Renal cortical epithelial cell (primary cell): ENCODE data around the gene TMEM144. TPM values are rescaled to one million over a fixed set of nuclear protein-coding genes. Genes with fewer than 3 reads are reported as not detected.
"Not testable (repeated sequence)": the region's sequence is repeated elsewhere in the genome, so short reads cannot be mapped to it uniquely, and the experiment has no call there.

Experiments used
- DNase-seq: peaks from one replicate; pipeline ENCODE4 v3.0.0-alpha.2; 2011; ENCODE audit warnings: low read depth
- total RNA-seq: library from RNA; depleted of rRNA; stranded (reverse); fragments of >200 nt; gene quantifications from 2 replicates; pipeline ENCODE4 v1.2.3, GENCODE V29; 2014

The TMEM144 gene
- total RNA-seq, 1 donor from 2014 or later = 8.5 TPM

DNA sequence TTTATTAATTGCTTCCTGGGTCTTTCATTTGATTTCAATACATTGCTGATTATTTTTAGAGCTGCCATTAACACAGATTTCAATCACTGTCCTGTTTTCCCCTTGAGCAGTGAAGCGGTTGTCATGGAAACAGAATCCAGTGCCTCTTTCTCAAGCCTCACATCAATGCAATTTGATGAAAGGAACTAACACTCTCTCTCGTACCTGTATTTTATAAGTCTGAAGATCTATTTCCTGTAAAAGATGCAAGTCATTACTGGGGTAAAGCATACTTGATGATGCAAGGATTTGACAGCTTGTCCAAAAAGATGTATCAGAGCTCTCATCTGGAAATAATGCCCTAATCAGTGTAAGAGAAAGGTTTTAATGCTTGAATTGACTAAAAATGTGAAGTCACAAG lies 19.6 kb upstream of the TMEM144 start:
- DNase-seq = no peak

DNA sequence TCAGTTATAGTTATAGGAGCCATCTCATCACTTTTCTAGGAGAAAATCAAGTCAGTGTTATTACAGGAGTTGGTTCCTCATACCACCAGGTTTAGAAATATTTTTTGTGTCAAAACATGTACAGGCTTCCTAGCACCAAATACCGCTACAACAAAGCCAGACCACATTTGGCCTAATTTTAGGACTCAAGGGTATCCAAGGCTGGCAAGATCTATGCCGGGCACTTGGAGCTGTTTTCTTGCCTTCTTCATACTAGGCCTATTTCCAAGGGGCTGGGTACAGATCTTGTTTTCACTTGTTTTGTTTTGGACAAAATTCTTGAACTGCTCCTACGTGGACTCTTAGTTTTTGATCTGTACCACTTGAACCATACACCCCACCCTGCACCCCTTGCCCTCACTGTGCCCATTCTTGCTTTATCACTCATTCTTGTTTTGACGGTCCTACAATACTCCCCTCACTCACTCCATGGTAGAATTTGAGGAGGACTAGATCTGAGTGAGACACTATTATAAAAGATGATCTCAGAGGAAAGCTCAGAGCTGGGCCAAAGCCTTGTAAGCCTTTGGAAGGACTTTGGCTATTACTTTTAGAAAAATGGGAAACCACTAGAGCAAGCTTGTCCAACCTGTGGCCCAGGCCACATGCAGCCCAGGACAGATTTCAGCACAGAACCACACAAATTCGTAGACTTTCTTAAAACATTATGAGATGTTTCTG lies 17.7 kb upstream of the TMEM144 start:
- DNase-seq = no peak

DNA sequence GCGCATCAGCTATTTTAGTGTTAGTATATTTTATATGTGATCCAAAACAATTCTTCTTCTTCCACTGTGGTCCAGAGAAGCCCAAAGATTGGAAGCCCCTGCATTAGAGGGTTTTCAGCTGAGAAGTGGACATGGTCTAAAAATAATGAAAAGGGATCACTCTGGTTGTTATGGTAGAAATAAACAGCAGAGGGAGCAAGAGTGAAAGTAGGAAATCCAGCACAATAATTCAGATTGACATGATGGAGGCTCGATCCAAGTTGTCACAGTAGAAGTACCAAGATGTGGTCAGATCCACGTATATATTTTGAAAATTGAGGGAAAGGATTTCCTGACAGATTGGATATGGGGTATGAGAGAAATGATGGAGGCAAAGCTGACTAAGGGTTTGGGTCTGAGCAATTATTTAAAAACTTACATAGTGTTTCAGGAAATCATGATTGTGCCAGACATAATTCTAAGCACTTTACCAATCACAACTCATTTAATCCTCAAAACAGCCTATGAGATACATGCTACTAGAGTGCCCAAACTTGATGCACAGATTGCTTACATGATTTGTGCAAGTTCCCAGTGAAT lies 17.0 kb upstream of the TMEM144 start:
- peak; percentile 56 for DNase-seq

DNA sequence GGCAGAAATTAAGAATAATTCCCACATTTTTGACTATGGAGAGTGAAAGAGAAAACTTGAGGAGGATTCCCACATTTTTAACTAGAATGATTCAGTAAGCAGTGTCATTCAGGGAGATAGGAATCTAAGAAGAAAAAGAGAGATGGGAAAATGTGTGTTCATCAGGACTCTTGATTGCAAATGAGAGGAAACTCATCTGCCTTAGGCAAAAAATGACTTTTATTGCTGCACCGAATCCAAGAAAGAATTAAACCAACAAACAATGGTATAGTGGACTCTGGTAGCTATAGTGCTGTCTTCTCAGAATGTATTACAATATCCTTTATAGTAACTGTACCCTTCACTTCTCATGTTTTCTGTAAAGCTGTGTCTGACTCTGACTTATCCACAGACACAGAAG lies 15.0 kb upstream of the TMEM144 start:
- no peak for DNase-seq

DNA sequence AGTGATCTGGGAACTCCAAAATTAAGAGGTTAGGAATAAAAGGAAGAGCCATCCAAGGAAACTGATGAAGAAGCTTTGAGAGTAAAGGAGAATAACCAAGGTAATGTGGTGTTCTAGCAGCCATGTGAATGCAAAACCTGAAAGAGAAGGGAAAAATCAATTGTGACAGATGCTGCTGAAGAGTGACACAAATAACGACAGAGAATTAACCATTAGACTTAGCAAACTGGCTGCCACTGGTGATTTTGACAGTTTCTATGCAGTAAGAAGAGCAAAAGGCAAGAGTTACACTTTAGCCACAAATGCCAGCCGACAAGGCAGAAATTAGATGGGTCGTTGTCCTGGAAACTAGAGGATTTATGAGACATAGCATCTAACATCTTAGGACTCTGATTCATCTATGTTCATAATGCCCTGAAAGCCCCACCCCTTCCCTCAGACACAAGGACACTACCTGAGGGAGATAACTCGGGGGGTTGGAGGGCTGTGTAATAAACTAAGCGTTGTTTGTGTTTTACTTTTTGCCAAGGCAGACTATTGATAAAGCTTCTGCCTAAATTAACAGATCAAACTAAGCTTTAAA lies 13.0 kb upstream of the TMEM144 start:
- no peak for DNase-seq

DNA sequence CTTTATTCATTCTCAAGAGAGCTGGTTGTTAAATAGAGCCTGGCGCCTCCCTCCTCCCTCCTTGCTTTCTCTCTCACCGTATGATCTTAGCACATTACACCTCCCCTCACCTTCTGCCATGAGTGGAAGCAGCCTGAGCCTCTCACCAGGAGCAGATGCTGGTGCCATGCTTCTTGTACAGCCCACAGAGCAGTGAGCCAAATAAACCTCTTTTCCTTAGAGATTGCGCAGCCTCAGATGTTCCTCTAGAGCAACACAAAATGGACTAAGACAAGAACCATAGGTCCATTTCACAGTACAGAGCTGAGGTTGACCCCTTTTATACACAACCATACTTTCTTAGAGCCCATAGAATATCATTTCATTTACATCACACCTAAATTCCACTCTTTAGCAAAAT lies 10.1 kb upstream of the TMEM144 start:
- no peak for DNase-seq

DNA sequence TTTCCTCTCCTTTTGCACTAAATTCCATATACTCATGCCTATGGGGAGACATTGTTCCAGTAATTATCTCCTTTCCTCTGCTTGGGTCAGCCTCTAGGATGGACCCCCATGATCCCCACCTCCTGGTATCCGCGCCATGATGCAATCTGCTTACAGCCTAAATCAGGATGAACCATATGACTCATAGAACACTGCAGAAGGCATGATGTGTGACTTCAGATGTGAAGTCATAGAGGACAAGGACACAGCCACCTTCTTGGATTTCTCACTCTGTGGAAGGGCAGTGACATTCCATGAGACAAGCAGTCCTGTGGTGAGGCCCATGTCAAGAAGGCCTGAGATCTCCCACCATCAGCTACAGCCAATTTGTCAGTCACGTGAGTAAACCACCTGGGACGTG lies 9.0 kb upstream of the TMEM144 start:
- DNase-seq = no peak

DNA sequence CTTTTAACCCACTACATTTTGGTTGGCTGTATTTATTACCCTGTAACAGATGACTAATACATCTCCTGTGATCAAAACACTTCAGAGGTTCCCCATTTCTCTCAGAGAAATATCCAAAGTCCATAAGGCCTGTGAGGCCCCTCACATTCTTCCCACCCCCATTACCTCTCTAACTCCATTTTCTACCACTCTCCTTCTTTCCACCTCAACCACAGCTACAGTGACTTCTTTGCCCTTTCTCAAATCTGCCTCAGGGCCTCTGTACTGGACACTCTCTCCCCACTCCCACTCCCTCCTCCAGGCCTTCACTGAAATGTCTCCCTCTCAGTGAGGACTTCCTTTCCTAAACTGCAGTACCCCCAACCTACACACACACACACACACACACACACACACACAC lies 8.4 kb upstream of the TMEM144 start:
- no peak for DNase-seq

DNA sequence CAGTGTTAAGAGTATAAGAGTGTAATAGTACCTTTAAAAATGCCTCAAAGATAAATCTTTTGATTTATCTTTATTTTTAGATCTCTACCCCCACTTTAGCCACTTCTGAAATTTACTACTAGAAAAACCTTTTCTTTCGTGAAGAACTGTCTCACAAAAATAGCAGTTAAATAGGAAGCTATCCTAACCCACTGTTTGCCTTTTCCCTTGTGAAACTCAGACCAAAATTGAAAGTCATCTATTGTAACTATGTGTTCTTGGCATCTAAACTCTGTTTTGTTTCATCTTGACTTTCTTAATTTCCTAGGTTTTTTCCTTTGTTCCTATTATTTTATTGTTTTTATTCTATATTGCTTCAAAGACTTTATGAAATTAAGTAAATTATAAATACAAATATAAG lies 7.8 kb upstream of the TMEM144 start:
- no peak for DNase-seq

DNA sequence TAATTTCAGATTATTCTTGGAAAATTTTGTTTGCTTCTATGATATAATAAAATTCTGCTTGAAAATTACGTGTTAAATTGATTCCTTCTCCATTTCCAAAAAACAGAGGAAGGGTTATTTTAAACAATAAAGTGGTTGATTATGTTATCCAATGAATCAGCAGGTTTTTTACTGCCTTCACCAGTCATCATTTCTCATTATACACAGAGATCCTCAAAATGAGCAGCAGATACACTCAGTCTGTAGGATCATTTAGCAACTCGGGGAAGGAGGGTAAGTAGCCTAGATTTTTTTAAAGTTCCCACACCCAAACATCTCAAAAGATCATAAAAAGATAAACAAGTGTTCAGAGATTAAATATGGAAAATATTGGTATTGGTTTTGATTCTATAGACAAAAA lies 6.8 kb upstream of the TMEM144 start:
- DNase-seq = no peak

DNA sequence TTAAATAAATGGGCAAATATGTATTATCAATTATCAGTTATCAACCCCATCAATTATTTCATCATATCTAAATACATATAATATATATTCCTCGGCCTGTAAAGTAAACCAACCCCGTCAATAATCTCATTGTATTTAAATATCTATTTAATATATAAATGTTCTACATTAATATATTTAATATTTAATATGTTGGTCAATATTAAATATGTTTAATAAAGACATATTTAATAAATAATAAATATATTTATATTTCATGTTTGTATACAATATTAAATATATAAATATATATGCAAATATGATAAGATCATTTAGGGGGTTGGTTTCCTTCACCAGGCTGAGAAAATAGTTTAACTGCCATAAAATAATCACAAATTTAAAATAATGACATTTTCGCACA lies 6.4 kb upstream of the TMEM144 start:
- no peak for DNase-seq

DNA sequence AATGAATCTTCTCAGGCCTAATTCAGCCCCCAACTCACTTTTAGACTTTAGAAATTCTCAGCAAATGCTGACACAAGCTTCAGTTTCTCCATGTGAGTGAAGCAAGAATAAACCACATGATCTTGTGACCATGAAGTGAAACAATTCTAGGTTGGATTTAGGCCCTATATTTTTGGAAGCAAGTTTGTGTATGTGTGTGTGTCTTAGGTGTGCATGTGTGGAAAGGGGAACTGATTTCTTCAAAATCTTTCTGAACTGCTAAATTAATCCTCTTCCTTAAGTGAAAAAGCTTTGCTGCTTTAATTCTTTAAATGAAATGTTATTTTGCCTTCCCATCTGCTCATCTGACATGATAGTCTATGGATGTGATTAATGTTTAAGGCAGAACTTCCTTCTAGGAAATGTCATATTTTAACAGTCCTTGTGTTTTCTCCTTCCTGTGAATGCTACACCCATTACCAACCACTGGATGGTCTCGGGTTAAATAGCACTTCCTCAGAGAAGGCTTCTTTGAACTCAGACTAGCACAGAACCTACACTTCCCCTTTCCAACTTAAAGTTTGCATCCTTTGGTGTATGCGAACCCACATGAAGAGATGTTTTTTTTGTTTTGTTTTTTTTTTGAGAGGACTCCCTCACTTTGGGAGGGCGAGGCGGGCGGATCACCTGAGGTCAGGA lies 1.2 kb upstream of the TMEM144 start:
- peak; percentile 23 for DNase-seq

DNA sequence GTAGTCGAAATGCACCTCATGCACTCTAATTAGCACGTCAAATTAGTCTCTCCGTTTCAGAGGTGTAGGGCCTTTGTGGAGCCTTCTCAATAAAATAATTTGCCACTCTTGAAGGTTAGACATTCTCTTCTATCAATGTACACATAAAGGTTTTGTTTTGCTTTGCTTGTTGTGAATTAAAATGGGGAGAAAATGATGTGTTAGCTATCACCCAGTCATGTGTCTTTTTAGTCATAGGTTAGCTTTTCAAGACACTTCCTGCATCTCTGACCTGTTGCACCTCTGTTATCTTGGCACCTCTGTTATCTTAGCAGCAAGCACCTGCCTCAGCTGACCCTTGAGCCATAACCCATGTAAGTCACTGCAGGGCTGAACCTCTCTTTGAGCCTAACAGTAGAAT lies 936 bp downstream of the TMEM144 start:
- DNase-seq = peak; percentile 46

DNA sequence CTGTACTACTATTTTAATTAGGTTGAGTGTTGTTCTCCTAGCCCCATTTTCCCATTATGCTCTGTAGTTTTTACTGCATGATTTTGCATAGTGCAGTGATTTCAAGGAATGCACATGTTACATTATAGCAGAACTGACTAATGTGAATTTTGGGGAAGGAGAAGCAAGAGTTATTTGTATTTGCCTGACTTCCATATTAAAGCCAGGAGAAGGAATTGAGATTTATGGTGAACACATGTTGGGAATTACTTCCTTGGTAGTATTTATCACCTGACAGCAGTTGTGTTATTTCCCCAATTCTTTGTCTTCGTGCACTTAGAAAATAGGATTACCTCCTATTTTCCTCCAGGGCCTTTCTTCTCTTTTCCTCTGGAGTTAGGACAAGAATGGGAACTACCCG lies 3.2 kb downstream of the TMEM144 start:
- no peak for DNase-seq

DNA sequence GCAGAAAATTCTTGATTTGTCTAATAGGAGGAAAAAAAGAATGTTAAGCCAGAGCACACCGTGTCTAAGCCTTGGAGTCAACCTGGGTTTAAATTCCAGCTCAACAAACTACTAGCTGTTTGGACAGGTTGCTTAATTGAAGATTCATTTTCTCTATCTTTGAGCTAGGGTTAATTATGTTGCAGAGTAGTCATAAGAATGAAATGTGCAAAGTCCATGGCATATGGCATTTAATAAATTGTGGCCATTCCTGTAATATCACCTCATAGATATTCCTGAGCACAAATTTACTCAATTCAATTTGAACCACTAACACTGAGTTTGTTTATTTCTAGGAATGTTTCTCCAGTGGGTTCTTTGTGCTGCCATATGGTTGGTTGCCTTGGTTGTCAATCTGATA lies 4.6 kb downstream of the TMEM144 start:
- DNase-seq = no peak

DNA sequence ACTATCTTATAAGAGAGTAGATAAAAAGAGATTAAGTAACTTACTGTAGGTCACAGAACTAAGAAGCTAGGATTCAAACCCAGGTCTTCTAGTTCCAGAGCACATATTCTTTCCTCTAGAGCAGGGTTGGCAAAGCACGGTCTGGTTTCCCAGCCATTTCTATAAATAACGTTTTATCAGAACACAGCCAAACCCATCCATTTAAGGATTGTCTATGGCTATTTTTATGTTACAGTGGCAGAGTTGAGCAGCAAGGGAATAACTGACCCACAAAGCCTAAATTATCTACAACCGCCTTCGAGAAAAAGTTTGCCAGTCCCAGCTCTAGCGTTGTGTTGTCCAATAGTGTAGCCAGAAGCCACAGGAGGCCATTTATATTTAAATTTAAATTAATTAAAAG lies 7.5 kb downstream of the TMEM144 start:
- no peak for DNase-seq

DNA sequence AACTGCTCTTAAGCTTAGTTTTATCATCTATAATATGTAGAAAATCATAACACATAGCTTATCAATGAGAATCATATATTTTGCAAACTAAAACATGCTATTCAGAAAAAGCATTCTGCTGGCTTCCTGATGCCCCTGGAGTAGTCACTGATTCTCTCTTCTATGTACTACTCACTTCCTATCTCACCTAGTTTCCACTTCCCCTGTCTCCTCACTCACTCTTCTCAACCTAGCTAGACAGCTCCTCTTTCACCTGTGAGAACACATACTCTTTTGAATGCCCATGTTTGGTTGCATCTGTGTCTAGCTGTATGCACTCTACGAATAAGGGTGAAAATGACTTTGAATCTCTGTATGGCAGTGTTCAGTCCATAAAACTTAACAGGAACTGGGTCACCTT lies 9.3 kb downstream of the TMEM144 start:
- DNase-seq = no peak

DNA sequence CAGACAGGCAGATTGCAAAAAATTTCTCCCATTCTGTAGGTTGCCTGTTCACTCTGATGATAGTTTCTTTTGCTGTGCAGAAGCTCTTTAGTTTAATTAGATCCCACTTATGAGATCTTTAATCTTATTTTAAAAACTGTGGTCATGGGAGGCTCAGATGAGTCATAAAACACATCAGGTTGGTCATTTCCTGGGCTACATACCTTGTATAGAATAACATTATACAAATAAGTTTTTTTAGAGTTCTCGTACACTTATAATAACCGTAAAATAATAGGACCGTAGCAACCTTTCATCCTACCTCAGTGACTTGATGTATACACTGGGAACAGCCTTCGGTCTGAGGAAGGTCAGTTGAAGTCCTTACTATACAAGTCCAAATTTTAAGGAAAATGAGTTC lies 14.0 kb downstream of the TMEM144 start:
- DNase-seq = not testable (repeated sequence)

DNA sequence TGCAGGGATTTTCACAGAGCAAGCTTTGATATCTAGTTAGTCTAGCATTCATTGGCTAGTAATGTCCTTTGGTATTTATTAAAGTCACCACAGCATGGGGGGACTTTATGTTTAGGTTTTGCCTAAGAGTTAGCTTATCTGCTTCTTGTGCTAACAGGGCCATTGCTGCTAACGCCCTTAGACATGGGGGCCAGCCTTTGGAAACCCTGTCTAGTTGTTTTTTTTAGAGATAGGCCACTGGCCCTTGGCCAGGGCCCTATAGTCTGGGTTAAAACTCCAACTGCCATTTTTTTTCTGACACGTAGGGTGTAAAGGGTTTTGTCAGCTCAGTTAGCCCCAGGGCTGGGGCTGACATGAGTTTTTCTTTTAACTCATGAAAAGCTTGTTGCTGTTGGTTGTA lies 14.7 kb downstream of the TMEM144 start:
- DNase-seq = not testable (repeated sequence)

DNA sequence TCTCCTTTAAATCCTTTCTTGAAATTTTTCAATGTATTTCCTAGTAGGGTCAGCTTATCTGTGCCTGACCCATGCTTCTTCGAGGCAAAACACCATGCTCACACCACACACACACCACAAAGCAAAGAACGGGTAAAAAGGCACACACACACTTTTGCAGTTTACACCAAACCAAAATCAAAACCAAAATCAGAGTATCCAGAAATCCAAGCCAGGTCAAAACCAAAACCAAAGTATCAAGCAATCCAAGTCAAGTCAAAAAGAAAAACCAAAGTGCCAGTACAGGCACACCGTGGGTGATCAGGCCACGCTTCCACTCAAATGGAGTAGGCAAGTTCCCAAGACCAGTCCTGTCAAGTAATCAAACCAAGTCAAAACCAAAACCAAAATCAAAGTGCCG lies 17.6 kb downstream of the TMEM144 start:
- not testable (repeated sequence) for DNase-seq

DNA sequence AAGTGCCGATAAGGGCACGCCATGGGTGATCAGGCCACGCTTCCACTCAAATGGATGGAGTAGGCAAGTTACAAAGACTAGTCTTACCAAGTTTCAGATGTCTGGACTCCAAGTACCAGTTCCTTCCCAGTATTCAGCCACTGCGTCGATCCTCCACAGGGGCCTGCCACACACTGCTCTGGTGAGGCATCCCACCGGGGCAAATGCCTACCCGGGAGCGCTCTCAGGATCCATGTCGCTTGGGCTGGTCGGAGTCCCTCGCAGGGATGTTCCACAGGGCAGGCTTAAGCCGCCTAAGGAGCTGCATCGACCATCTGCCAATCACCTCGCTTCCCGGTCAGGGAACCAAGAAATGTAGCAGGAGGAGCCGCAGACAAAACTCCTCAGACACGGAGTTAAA lies 18.1 kb downstream of the TMEM144 start:
- DNase-seq = not testable (repeated sequence)

DNA sequence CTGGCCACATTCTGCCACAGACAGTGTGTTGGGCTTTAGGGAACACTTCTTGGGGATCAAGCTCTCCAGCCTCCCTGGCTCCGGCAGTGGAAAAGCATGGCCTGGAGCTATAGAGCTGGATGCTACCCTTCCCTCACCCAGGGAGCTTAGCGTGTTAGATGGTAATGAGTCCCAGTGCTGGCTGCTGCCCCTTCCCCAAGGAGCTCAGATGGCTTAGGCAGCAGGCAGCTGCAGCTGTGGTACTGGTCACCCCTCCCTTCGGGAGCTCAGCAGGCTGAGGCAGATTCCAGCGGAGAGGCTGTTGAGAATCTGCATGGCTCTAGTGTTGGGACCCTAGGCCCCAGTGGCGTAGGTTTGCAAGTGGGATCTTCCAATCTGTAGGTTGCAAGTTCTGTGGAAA lies 19.5 kb downstream of the TMEM144 start:
- no peak for DNase-seq

DNA sequence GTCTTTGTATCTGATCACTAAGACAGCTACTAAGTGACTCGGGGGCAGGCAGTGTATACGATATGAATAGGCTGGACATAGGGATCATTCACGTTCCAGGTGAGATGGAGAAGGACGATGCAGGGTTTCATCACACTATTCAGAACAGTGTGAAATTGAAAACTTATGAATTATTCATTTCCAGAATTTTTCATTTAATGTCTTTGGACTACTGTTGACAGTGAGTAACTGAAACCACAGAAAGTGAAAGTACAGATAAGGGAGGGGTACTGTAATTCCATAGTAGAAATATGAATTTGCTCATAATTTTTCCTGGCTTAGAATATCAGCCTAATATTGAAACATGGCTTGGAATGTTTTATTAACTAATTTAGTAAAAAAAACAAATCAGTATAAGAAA lies 24.4 kb downstream of the TMEM144 start:
- DNase-seq = no peak
